ENCODE results near the gene VIT.
"Not testable (repeated sequence)": the region's sequence is repeated elsewhere in the genome, so short reads cannot be mapped to it uniquely, and the experiment has no call there.

Gene VIT

DNA sequence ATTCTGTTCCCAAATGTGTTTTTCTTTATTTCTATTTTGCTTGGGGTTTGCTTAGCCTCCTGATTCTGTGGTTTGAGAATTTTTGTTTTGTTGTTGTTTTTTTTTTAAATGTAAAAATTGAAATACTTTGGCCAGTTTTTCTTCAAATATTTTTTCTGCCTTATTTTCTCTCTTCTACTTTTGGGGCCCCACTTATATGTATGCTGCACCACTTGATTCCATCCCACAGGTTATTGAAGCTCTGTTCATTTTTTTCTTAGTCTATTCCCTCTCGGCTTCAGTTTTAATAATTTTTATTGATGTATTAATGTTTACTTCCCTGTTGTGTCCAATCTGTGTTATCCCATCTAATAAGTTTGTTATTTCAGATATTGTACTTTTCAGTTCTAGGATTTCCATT, 17.7 kb upstream of the VIT start:
- DNase-seq, result no peak

DNA sequence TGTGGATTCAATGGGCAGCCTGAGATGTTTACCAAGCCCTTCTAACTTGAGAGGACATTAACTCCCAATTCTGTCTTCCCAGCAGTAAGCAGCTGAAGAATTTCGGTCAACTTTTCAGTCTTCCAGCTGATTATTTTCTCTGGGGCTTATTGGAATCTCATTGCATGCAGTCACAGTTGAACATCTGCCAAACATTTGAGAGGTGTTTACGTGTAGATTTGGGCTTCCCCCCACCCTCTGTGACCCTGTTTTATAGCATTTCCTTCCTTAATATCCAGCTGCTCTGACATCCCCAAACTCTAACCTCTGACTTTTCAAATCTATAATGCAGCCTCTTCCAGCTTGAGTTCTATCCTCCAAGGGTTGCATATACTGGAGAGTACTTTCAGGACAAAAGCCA, 16.5 kb upstream of the VIT start:
- DNase-seq, result no peak

DNA sequence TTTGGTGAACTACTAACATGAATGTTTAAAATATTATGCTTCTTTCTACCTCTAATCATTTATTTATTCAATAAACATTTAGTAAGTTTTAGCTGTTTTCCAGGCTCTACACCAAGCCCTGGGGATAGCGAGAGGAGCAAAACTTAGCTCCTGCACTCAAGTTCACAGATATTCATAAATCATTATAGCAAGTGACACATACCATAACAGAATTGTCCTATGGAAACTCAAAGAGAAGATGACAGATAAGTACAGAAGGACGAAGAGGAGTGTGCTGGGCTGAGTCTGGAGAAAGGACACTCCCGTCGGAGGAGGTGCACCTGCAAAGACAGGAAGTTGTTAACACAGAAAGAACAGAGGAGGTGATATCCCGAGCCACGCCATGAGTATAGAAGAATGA, 13.9 kb upstream of the VIT start:
- no peak for DNase-seq

DNA sequence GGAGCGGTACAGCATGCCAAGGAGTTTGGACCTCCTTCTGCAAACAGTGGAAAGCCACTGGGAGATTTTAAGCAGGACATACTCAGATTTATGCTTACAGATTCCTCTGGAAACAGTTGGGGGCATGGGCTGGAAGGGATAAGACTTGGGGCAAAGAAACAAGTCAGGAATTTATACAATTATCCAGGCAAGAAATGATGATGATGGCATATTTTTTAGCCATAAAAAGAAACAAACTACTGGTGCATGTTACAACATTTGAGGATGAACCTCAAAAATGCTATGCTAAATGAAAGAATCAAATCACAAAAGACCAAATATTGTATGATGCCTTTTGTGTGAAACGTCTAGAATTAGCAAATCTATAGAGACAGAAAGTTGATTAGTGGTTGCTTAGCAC, 13.5 kb upstream of the VIT start:
- DNase-seq, result no peak

DNA sequence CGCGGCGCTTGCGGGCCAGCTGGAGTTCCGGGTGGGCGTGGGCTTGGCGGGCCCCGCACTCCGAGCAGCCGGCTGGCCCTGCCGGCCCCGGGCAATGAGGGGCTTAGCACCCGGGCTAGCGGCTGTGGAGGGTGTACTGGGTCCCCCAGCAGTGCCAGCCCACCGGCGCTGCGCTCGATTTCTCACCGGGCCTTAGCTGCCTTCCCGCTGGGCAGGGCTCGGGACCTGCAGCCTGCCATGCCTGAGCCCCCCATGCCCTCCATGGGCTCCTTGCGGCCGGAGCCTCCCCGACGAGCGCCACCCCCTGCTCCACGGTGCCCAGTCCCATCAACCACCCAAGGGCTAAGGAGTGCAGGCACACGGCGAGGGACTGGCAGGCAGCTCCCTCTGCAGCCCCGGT, 8.2 kb upstream of the VIT start:
- DNase-seq, result not testable (repeated sequence)

DNA sequence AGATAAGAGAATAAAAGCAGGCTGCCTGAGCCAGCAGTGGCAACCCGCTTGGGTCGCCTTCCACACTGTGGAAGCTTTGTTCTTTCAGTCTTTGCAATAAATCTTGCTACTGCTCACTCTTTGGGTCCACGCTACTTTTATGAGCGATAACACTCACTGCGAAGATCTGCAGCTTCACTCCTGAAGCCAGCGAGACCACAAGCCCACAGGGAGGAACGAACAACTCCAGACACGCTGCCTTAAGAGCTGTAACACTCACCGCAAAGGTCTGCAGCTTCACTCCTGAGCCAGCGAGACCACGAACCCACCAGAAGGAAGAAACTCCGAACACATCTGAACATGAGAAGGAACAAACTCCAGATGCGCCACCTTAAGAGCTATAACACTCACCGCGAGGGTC, 7.5 kb upstream of the VIT start:
- not testable (repeated sequence) for DNase-seq

DNA sequence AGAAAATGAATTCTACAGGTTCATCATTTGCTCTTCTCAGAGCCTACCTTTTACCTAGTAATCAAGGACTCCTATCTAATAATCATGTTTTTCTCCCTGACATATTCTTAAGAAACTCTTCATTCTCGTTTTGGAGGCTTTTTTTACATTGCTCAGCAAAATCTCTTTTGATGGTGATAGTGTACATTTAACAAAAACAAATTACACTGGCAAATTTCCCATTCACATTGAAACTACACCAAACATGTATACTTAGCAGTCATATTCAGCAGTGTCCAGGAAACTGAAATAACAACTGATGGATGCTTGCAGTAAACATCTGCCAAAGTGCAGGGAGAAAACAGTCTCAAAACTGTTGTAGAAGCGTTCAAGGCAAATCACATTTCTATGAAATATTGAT, 4.4 kb upstream of the VIT start:
- no peak for DNase-seq

DNA sequence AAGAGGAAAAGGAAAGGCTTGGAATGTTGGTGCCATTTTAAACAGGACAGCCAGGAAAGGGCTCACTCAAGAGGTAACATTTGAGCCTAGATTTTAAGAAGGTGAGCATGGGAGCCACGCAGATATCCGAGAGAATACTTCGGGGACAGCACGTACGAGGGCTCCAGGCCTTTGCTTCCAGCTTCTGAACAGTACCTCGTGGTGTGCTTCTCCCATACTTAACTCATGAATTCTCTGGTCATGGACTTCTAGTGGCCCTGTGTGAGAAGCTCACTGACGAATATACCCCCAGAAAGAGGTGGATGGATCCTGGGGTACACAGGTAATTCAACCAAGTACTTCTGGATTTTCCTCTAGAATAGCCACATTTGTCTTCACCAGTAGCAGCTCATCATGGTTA, 2.7 kb upstream of the VIT start:
- no peak for DNase-seq

DNA sequence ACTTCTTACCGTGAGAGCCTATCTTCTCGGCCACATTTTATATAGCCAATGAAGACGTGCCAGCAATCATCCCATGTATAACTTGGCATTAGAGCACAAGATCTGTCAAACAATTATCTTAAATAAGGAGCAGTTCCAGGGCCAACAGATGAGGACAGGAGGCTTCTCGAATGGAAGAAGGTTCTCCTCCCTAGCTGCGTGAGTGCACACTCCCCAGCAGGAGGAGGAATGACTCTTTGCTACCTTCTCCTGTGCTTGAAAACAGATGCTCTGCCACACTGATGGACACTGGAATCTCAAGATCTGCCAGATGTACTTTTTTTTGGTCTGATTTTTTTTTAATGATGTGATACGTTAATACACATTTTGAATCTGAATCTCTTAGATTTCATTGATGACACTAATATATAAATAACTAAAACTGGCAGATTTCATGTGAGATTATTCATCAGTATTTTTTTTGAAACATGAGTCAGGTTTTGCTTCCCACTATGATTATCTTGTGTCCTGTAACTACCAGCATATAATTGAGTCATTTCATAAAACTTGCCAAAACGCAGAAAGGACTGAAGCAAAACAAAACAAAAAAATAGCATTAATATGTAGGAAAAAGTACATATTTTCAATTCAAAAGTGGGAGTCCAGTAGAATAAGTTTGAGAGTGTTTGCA, 626 bp upstream of the VIT start:
- no peak for DNase-seq

DNA sequence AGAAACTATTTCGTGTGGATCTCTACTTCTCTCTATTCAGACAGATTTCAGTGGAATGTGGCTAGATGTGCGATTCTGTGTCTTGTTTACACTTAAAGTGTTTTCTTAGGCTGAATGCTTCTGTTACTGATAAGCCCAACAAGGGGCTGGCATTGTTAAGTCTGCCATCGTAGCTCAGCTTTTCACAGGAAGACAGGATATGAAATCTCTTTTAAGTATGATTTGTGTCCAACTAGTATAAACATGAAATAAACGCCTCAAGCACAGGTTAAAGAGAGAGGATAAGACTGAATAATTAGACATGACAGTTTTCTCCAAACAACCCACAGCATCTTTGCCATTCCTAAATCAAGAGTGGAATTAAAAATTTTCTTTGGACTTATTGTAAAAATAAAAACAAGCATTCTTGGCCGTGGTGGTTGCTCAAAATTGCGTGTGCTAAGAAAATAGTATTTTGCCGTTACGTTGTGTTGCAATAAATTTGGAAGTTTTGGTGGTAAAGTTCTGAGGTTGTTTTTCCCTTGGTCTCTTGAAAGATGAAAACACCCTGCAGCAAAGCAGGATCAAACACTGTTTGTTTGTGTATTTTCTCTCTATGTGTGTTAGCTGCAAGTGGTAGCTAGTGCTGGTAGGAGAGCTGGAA, 1.0 kb downstream of the VIT start:
- no peak for DNase-seq

DNA sequence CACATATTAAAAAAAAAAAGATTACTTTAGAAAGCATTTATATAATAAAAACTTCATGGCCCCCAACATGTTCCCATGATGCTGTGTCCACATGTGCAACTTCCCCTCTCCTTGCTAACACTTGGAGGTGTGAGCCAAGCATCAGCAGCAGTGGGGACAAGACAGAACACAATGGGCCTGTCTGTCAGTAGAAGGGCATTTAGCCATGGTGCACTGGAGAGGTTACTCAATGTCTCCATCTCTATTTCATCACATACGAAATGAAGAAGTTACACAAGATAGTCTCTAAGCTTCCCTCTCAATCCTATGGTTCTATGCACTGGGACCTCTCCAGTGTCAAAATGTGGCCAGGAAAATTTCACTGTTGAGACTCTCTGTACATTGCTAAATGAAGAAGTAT, 2.5 kb downstream of the VIT start:
- DNase-seq, result no peak

DNA sequence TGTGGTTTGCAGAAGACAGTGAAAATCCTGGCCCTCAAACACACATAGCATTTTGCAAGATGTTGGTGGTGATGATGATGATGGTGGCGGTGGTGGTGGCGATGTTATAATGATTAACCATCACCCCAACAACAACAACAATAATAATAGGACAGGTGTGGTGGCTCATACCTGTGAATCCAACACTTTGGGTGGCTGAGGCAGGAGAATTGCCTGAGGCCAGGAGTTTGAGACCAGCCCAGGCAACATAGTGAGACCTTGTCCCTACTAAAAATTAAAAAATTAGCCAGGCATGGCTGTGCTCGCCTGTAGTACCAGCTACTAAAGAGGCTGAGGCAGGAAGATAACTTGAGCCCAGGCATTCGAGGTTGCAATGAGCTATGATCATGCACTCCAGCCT, 3.8 kb downstream of the VIT start:
- DNase-seq, result no peak

DNA sequence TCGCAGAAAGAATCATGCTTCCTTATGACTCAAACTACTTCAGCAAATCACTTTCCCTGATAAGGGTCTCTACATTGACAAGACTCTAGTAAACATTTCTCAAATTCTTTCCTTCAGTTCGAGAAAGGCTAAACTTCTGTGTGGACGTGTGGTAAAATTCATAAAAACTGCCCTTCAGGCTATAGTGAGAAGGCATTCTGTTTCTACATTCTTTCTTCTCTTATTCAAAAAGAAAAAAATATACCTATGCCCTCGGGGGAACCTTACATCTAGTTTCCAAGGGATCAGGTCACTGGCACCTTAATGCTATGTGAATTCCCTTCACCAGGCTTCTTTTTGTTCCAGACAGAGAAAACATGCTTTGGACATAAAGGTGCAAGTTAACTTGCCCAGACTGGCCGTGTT, 4.9 kb downstream of the VIT start:
- no peak for DNase-seq

DNA sequence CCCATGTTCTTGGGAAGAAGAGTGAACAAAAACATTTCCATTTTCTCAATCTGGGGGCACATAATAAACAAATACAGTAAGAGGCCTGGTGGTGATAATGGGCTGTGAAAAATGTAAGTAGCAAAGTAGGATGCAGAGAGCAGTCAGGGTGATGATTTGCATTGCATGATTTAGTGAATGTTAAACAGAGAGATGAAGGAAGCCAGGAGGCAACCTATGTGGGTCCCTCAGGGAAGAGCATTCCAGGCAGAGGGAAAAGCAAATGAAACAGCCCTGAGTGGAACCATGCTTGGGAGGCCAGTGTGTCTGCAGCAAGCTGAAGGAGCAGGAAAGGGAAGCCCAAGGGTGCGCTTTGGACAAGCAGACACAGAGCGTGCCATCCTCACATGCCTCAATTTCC, 5.4 kb downstream of the VIT start:
- DNase-seq, result no peak

DNA sequence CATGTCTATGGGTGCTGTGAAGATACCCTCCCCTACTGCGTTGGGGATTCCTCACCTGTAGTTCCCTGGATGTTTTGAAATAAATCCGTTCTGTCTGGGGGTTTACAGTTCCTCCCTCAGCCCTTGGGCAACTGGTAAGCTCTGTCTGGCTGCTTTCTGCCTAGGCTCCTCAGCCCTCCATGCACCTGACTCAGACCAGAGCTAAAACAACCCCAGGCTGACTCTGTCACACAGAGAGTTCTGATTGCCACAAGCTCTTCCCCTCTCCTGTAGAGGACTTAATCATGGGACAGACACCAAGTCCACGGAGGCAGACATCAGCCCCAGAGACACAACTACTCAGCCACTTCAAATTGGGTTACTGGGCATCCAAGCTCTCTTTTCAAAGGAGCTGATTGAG, 6.3 kb downstream of the VIT start:
- DNase-seq, result no peak

DNA sequence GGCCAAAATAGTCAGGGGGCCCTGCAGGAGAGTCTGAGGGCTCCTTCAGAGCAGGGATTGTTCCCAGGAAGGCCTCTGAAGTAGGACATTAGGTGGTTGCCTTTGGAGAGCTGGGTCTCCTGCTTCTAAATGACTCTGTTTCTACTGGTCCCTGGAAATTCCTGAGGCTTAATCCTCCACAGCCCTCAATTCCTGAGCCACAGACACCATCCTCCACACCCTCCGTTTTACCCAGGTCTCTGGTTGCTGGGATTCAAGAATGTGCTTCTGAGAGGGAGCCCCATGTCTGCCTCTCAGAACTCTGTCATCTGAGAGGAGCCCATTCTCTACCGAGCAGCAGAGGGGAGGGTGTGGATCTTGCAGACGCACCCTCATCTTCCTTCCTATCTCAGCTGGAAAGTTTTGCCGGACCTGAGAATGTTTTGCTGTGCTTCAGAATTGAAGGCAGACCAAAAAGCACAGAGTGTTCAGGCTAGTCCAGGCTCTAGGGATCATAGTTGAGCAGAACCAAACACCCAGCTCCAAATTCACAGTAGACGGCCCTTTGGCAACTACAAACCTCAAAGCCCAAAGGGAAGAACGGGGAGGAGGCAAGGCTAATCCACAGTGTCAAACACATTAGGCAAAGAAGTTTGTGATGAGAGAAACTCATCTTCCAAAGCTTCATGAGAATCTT, 8.1 kb downstream of the VIT start:
- no peak for DNase-seq

DNA sequence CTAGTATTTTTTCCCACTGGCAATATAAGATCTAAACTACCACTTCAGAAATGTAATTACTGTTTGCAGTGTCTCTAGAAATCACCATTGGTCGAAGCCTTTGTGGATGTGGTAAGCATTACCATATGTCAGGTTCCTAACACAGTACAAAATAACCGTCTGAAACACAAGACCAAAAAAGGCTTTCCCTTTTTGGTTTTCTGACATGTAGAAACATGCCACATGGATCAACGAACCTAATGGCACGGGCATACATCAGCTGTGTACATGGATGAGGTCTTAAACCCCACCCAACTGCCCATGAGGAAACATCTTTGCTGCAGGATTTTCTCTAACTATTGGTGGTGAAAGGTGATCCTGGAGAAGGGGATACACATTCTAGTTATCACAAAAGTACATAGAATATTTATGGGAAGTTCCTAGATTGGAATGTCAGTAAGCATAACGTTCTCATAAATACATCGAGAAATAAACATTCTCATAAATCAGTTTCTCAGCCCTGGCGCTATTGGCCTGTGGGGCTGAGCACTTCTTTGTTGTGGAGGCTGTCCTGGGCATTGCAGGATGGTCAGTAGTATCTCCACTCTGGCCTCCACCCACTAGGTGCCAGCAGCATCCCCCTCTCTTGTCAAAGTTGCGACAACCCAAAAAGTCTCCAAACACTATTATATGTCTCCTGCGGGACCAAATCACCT, 9.0 kb downstream of the VIT start:
- no peak for DNase-seq

DNA sequence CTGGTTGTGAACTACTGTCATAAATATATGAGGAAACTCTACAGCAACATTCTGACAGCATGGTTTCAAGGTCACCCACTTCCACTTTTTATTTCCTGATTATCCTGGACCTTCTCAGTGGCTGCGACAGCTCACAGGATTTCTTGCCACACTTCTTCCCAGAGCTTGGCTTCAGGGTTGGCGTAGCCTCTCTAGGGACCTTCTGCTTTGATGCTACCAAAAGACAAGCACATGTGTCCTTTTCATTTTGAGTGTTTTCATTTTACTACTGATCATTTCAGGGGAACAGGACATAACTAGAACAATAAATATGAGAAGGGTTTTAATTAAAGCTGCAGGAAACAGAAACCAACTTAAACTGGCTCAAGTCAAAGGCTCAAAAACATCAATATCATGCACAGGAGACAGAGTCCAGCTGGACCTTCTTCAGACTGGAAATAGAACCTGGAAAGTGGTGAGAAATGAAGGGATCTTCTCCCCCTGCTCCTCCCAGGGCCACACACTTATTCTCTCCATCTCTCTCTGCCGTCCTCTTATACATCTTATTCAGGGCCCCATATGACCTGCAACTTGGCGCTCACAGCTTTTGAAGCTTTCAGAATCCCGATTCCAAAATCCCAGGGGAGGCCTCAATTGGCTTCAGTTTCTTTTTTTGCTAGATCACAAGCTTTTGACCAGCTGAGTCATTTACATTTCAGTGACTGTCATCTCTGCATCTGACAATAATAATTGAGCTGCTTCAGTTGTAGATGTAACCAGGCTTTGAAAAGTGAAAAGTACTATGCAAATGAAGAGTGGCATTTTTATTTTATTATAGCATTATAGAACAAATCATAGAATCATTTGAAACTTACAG, 9.7 kb downstream of the VIT start:
- DNase-seq, result no peak

DNA sequence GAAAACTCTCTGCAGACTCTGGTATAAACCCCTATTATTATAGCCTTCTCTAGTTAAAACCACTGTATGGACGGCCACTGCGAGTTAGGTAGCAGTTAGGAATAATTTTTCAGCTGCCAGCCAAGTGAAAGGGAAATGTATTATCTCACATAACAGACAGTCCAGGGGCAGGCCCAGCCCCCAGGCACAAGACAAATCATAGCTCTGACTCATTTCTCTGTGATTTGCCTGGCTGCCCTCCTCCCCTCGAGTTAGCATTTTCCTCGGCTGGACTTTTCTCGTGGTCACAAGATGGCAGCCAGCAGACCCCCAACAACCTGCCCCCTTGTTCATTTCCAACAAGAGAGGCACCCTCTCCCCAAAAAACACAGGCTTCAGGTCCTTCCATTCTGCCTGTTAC, 10.5 kb downstream of the VIT start:
- DNase-seq, result no peak

DNA sequence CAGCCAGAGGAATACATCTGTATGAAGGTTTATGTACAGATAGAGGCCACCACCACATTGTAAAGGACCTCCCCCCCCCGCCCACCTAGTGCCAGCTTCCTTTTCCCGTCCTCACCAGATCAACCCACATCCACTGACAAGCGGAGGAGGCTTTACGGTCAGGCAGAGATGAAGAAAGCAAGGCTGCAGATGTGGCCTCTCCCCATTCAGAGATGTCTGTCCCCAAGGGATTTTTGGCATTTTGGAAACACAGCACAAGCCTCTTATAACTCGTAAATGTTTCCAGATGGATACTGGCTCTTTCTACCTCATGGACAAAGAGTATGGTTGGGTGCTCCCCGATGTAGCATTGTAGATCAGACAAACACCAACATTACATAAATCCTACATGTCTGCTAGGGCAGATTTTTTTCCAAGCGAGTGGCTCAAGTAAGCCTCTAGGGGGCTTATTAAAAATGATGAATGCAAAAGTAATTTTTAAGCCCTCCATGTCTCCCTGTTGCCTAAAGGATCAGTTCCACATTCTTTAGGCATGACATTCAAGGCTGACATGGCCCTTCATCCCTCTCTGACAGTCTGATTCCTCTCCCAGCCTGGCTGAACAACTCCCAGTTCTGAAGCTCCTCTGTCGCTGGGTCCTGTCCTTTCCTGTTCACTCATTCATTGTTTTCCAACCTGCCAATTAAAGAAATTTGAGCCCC, 11.7 kb downstream of the VIT start:
- DNase-seq, result no peak

DNA sequence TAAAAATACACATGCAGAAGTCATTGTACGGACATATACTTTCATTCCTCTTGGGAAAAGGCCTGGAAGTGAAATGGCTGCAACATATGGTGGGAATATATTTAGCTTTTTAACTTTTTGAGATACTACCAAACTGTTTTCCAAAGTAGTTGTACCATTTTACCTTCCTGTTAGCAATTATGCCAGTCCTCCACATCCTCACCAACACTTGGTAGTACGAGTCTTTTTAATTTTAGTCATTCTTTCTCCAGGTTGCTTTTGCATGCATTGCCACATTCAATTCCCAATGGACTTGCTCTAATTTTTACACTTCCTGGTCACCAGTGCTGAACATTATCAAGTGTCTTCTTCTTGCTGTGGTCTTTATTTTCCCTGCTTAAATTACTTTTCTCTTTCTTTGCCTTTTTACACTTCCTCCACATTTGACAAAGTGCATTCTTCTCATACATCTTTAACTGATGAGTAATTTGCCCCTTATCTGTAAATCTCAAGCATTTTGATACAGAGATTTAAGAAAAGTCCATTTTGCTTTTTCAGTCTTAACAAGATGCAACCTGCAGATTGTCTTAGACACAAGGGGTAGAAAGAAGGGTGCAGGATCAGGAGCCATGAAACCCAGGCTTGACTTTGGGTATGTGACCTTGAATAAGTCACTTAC, 14.5 kb downstream of the VIT start:
- no peak for DNase-seq

Measured in DMS79 (cell line).